Neural progenitor cell (in vitro differentiated cells): ENCODE measurements around the gene CDC20B.

ENCODE experiments used
- CTCF ChIP-seq: fragments of 200-600 bp; sonication (generic); IDR thresholded peaks from 2 replicates; pipeline ENCODE4 v1.5.1; 2017; ENCODE audit warnings: antibody characterized with exemption, mild to moderate bottlenecking
- EZH2 ChIP-seq: fragments of 200-600 bp; sonication (generic); IDR thresholded peaks from 2 replicates; pipeline ENCODE4 v1.6.1; 2017; ENCODE audit warnings: antibody characterized with exemption, mild to moderate bottlenecking, moderate library complexity

- TF ChIP-seq CTCF (no peak), EZH2 (no peak)
Observed at GRCh38 chr5:55104036-55104772, 68.8 kb downstream of the CDC20B start.
